PFSK-1 (cell line): ENCODE measurements around the gene SUDS3.

ENCODE experiments used
- FOXP2 ChIP-seq: optimal IDR thresholded peaks from 2 replicates; pipeline ENCODE3; 2011; ENCODE audit warnings: borderline replicate concordance, control low read depth, inconsistent platforms; ENCODE audit not compliant: insufficient read depth; ENCODE audit errors: extremely low read length, extremely low read depth
- POLR2AphosphoS5 ChIP-seq: IDR thresholded peaks from 2 replicates; pipeline ENCODE4 v1.6.1; 2012; ENCODE audit warnings: low read depth, mild to moderate bottlenecking, control low read depth, low read length, moderate library complexity
- REST ChIP-seq, 2 experiments: IDR thresholded peaks; 2 replicates each; pipeline versions ENCODE4 v1.6.1 to v1.8.0; 2011 to 2012; ENCODE audit warnings: low read depth in 2 of 2, low read length in 2 of 2, control low read depth in 1 of 2, inconsistent platforms in 1 of 2, mild to moderate bottlenecking in 1 of 2, moderate library complexity in 1 of 2; ENCODE audit not compliant: insufficient read depth in 1 of 2
- SIN3A ChIP-seq: IDR thresholded peaks from 2 replicates; pipeline ENCODE4 v1.6.1; 2012; ENCODE audit warnings: mild to moderate bottlenecking, low read length, moderate library complexity, borderline replicate concordance; ENCODE audit not compliant: insufficient read depth
- TAF1 ChIP-seq: IDR thresholded peaks from 2 replicates; pipeline ENCODE4 v1.6.1; 2012; ENCODE audit warnings: low read length, control low read depth, borderline replicate concordance; ENCODE audit not compliant: insufficient read depth

The SUDS3 gene

GRCh38 chr12:118436002-118436730, 59.8 kb downstream of the SUDS3 start:
- TF ChIP-seq FOXP2 (no peak), SIN3A (no peak), POLR2AphosphoS5 (no peak), REST (IDR thresholded peaks at IDR 0.05; ENCODE audit: insufficient read depth in 1 of 2, low read depth in 2 of 2, low read length in 2 of 2) (no peak), TAF1 (no peak)

GRCh38 chr12:118436986-118437385, 60.6 kb downstream of the SUDS3 start:
- TF ChIP-seq POLR2AphosphoS5 (no peak), REST (IDR thresholded peaks at IDR 0.05; ENCODE audit: insufficient read depth in 1 of 2, low read depth in 2 of 2, low read length in 2 of 2) (no peak), SIN3A (no peak), FOXP2 (no peak), TAF1 (no peak)

GRCh38 chr12:118439068-118439467, 62.7 kb downstream of the SUDS3 start:
- TF ChIP-seq FOXP2 (no peak), SIN3A (no peak), POLR2AphosphoS5 (no peak), REST (IDR thresholded peaks at IDR 0.05; ENCODE audit: insufficient read depth in 1 of 2, low read depth in 2 of 2, low read length in 2 of 2) (no peak), TAF1 (no peak)

GRCh38 chr12:118446247-118446646, 69.9 kb downstream of the SUDS3 start:
- TF ChIP-seq REST (IDR thresholded peaks at IDR 0.05; ENCODE audit: insufficient read depth in 1 of 2, low read depth in 2 of 2, low read length in 2 of 2) = no peak
- no peak for TF ChIP-seq FOXP2
- TF ChIP-seq POLR2AphosphoS5 = no peak
- TF ChIP-seq SIN3A = no peak
- no peak for TF ChIP-seq TAF1

GRCh38 chr12:118447181-118447580, 70.8 kb downstream of the SUDS3 start:
- TF ChIP-seq TAF1 (no peak), REST (IDR thresholded peaks at IDR 0.05; ENCODE audit: insufficient read depth in 1 of 2, low read depth in 2 of 2, low read length in 2 of 2) (no peak), SIN3A (no peak), POLR2AphosphoS5 (no peak), FOXP2 (no peak)
